Stimulated activated CD8-positive, alpha-beta memory T cell treated with anti-CD3 and anti-CD28 coated beads, Interleukin-4, amount 100 ng/mL, for 48 hours (primary cell): ENCODE data around the gene TAF4.

Source experiments
- DNase-seq: peaks from one replicate; pipeline ENCODE4 v3.0.0-alpha.2; 2020

Gene TAF4

GRCh38 chr20:61929561-61929960 is 136.1 kb downstream of the TAF4 start:
- DNase-seq = no peak

GRCh38 chr20:61927826-61928541 is 137.7 kb downstream of the TAF4 start:
- no peak for DNase-seq

DNA sequence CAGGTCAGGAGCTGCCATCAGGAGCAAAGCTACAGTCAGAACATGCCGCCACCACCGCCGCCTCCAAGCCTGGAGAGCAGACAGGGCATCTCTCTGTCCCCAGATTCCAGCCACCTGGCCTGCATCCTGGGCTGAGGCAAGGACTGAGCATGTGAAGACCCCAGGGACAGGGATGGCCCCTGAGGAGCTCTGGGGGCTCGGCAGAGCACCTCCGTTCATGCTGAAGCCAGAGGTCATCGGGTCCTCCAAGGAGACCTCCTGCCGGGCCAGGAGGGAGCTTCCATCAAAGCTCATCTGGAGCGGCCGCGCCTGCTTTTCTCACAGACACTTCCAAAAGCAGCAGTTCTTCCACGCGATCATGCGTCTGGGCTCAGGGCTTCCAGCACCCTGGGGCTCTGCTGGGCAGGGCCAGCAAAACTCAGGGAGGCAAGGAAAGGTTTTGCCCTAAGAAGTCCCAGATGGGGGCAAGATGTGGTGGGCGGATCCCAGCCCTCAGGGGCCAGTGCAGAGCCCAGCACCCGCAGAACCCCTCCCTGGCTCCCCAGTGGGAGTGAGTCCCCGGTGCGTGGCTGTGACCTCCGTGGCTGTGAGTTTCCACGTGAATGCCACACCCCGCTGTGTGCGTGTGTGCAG is 138.4 kb downstream of the TAF4 start:
- no peak for DNase-seq

- no peak for DNase-seq
Observed at GRCh38 chr20:61926796-61927192, 138.9 kb downstream of the TAF4 start.

DNA sequence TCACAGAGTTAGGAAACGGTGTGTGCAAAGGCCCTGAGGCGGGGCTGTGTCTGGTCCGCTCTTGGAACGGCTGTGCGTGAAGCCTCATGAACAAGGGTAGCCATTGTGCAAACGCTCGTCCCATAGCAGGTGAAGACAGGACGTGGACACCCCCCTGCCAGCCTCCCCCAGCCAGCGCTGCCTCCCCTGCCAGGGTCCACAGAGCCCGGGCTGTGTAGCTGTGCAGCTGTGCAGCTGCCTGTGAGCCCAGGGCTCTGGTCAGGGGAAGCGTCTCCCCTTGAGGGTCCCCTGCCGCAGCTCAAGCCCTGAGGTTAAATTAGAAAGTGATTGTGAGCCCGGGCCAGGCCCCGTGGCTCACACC is 139.4 kb downstream of the TAF4 start:
- no peak for DNase-seq

DNA sequence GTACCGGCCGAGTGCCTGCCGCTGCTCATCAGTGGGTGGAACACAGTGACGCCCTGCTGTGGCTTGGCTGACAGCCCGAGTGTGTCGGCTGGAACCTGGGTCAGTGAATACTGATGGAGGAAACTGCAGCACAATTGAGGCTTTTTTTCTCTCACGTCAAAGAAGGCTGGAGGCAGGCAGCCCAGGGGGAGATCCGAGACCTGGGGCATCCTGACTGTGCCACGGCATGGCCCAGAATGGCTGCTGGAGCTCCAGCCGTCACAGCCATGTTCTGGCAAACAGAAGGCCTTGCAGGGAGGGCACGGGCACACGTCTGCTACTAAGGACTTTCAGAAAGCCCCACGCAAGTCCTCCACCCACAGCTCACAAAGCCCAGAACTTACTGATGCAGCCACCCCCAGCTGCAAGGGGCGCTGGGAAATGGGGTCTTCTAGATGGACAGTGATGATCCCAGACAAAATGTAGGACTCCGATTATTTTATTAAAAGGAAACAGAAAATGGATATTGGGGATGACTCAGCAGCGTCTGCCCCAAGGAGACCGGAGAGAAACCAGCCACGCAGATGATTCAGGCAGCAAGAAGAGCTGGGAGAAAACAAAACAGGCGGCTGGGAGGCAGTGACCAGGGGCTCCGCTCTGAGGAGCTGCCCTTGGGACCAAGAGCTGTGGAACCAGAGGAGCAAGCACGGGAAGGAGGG is 140.0 kb downstream of the TAF4 start:
- no peak for DNase-seq

DNA sequence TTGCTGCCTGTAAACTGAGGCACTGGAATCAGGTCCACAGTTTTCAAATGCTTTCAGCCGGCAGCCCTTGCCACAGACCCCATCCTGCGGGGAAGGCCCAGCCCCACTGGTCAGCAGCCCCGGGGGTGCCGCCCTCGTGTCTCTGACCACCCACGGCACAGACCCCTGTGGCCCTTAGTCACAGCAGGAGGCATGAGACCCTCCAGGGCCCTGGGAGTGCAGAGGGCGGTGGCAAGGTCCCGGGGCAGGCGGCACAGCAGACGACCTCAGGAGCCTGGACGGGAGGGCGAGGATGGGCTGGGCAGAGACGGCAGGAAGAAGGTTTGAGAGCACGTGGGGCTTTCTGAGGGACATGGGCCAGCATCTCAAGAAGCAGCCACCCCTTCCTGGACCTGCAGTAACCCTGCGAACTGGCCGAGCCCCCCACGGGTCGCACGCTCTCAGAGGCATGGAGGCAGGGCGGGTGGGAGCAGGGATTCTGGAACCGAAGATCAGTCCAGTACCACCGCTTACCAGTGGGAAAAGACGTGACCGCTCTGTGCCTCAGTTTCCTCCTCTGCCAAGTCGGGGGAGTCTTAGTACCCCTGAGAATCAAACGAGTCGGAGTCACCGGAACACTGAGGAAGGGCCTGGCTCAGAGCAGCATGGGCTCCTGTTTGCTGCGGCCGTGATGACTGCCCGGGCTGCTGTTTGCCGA is 140.7 kb downstream of the TAF4 start:
- DNase-seq = no peak
